K562 (cell line): ENCODE results near the gene MMP24.

Source experiments
- ATF2 ChIP-seq: sonication (generic); formaldehyde crosslinking; IDR thresholded peaks from 2 replicates; pipeline ENCODE4 v1.8.1; 2022; ENCODE audit warnings: missing genetic modification reagents
- SMAD3 ChIP-seq: fragments of 450-650 bp; formaldehyde crosslinking; conservative IDR thresholded peaks from 2 replicates; pipeline ENCODE4 v1.4.0; 2020; ENCODE audit warnings: mild to moderate bottlenecking
- SRF ChIP-seq, 2 experiments: fragments of 250-450, 450-650 bp in 1 of 2; sonication (Bioruptor Pico) in 1 of 2; sonication (generic) in 1 of 2; formaldehyde crosslinking; IDR thresholded peaks; 2 replicates each; pipeline versions ENCODE4 v1.5.0 to v1.5.1; 2020 to 2022; ENCODE audit warnings: mild to moderate bottlenecking in 1 of 2, missing genetic modification reagents in 1 of 2
- TFE3 ChIP-seq: fragments of 450-650 bp; formaldehyde crosslinking; IDR thresholded peaks from 2 replicates; pipeline ENCODE4 v1.4.0; 2020; ENCODE audit warnings: mild to moderate bottlenecking, mixed read lengths

- TF ChIP-seq SRF (CRISPR knock-in tag; IDR thresholded peaks at IDR 0.05) (no peak), ATF2 (no peak), SMAD3 (CRISPR knock-in tag) (no peak), TFE3 (CRISPR knock-in tag) (no peak)
These were observed 57.2 kb downstream of the MMP24 start for GRCh38 chr20:35283441-35284266.
